Sciatic nerve (tissue), 2 donors: ENCODE measurements around the gene HRC. TPM values are rescaled to one million over a fixed set of nuclear protein-coding genes. Genes with fewer than 3 reads are reported as not detected.
"Not testable (repeated sequence)": the region's sequence is repeated elsewhere in the genome, so short reads cannot be mapped to it uniquely, and the experiment has no call there.

ENCODE experiments used
- ATAC-seq: fragments of 200-7000 bp; cut with Tn5 transposase; one replicate; pipeline ENCODE4 v1.9.1; 2020; ENCODE audit warnings: mild to moderate bottlenecking, moderate library complexity
- DNase-seq: peaks from one replicate; pipeline ENCODE4 v3.0.0-alpha.2; 2020; ENCODE audit warnings: low spot score
- intact Hi-C: fragments of 100-400 bp; cut with DNase I; formaldehyde crosslinking; loops from one replicate; pipeline ENCODE4 v1.14.2; 2022
- total RNA-seq: library from RNA; stranded (reverse); fragmentation: NEBNext Ultra II Directional; extraction: Animal tissue kit (Norgen Biotek cat#: 25700); gene quantifications from one replicate; pipeline ENCODE4 v1.2.1, GENCODE V29; 2021
- donor health status: DM: no; HTN: no; CAD: no.
- donor health status: DM: no; HTN: no; CAD: no.

The HRC gene
- total RNA-seq, 1 donor from 2014 or later: 5.1 TPM

DNA sequence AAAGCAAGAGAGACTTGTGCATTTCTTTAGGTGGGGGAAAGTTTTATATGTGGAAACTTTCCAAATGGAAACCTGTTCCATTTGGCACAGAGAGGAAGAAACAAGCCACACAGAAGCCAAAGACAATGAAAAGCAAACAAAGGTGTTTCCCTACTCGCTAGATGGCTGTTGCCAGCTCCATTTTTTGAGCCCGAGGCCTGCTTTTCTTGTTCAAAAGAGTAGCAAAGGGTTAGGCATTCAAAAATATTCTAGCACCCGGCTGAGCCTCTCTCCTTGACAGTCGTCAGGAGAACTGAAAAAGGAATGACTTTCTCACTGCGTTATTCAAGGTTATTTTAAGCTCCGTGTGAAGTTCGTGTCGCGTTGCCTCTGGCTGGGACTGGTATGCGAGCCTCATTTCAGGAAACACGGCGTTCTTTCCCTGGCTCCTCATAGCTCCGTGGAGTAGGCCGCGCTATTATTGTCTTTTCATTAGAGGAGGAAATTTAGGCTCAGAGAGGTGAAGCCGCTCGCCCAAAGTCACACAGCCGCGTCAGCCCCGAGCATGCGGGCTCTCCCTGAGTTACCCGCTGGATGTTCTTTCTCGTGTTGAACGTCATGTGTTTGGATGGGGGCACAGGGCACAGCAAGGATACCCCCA, 10.0 kb upstream of the HRC start:
- ATAC-seq (no peak), DNase-seq (no peak)
- intact Hi-C loops: no loop called here

DNA sequence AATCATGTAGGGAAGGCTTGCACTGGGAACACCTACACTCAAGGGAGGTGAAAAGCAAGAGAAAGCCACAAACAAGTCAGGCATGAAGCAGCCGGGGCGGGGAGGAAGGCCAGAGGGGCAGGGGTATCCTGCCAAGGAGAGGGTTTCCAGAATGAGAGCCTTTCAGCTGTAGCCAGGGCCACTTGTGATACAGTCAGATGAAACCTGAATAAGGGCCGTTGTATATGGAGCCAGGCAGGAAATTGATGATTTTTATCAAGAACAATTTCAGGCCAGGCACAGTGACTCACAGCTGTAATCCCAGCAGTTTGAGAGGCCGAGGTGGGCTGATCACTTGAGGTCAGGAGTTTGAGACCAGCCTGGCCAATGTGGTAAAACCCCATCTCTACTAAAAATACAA, 6.8 kb upstream of the HRC start:
- no peak for ATAC-seq
- DNase-seq: no peak
- intact Hi-C loops: no loop called here

DNA sequence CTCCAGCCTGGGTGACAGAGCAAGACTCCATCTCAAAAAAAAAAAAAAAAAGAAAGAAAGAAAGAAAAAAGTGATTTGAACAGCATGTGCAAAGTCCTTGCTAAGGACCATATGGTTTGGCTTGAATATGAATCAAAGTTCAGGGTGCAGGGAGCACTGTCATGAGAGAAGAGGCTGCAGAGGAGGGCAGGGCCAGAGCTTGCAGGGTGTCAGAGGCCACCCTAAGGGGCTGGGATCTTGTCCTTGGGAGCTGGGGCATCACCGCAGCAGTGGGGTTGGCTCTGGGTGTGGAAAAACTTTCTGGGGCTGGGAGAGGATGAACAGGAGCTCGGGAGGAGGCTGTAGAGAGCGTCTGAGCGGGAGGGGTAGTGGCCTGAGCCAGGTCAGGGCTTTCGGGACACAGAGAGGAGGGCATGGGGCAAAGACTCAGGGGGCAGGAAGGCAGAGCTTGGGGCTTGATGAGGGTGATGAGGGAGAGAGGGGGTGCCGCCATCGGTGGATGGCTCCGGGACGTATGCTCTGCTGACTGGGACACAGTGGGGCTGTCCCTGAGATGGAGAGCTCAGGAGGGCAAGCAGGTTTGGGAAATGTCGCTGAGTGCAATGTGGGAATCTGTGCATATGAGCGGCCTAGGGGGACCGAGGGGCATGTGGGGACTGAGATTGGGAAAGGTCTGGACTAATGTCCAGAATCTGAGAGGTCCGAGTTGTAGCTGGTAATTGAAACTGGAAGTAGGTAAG, 5.4 kb upstream of the HRC start:
- DNase-seq (no peak), ATAC-seq (no peak)
- intact Hi-C loops: no loop called here

DNA sequence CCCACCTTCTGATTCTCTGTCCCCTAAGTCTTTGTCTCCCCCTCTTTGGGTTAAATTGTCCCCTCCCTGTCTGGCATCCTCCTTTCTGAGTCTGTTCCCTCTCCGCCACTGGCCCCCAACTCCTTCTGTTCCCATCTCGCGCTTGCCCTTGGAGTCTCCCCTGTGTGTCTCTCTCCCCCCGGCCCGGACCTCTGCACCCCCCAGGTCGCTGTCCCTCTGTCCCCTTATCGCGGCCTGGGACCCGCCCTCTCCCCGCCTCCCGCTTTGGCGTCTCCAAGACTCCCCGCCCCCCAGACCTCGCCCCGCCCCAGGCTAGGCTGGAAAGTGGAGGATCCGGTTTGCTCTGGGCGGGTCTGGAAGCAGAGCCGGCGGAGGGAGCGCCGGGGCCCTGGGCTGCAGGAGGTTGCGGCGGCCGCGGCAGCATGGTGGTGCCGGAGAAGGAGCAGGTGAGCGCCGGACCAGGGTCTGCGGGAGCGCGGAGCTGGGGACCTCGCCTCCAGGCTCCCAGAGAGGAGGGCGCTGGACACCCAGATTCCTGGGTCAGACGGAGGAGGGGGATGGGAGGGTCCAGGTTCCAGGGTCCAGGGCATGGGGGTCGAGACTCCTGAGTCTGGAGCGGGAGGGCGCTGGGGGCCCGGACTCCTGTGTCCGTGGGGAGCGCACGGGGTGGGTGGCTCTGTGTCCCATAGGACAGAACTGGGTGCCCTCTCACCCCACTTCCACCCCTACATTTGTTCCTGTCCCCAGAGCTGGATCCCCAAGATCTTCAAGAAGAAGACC, 2.4 kb upstream of the HRC start, which contains the start of gene TRPM4:
TRPM4 (plus strand) TSS at position 348 of the 780 bp plus-strand sequence; CDS start at position 423, 75 bp downstream.
- DNase-seq (peak; percentile 94), ATAC-seq (peak; percentile 96)
- intact Hi-C loops: no loop called here

DNA sequence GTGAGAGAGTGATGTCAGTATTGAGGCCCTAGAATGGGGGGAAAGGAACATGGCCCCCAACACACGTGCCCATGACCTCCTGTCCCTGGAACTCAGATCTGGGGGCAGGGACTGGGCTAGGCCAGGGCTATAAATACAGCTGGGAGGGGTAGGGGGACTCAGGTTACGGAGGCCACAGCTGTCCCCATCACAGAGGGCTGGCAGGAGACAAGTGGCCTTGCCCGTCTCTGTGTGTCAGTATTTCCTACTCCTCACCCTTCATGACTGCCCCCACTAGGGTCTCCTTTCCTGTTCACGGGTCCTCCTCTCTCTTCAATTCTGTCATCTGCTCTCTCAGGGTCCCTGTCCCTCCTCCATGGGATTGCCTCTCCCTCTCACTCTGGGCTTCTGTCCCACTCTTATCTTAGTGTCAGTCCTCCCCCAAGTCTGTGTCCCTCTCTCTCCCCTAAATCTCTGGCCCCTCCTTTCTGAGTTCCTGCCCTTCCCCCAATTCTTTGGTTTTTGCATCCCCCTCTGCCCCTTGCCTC, 687 bp upstream of the HRC start:
- no peak for ATAC-seq
- intact Hi-C loops: no loop called here
- no peak for DNase-seq

DNA sequence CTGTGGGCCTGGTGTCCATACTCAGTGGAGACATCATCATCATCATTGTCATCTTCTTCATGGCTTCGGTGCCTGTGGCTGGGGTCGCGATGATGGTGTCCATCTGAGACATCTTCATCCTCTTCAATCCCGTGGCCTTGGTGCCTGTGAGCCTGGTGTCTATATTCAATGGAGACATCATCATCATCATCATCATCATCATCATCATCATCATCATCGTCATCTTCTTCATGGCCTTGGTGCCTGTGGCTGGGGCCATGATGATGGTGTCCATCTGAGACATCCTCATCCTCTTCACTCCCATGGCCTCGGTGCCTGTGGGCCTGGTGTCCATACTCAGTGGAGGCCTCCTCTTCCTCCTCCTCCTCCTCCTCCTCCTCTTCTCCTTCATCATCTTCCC, 917 bp downstream of the HRC start:
- no peak for ATAC-seq
- no peak for DNase-seq
- intact Hi-C loops: no loop called here

DNA sequence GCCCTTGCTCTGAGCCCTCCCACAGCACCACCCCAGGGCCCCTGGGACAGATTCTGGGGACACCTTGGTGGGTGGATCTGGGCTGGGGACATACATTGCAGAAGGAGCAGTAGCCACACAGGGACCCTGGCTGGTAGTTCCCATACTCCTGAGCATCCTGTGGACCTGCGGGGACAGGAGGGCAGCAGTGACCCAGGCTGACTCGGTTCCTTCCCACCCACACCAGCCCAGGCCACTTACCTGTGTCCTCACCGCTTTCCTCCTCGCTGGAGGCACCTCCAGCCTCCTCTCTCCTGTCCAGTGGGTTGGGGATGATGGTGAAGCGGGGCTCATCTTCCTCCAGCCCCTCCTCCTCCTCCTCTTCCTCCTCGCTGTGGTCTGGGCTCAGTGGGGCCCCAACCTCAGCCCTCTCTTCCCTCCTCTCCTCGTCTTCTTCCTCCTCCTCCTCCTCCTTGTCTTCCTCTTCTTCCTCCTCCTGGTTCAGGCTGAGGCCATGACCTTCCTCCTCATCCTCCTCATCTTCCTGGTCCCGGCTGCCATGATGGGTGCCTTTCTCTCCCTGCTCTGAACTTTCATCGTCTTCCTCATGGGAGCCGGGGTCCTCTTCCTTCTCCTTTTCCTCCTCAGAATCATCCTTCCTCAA, 1.9 kb downstream of the HRC start:
- intact Hi-C loops: no loop called here
- ATAC-seq (no peak), DNase-seq (no peak)

DNA sequence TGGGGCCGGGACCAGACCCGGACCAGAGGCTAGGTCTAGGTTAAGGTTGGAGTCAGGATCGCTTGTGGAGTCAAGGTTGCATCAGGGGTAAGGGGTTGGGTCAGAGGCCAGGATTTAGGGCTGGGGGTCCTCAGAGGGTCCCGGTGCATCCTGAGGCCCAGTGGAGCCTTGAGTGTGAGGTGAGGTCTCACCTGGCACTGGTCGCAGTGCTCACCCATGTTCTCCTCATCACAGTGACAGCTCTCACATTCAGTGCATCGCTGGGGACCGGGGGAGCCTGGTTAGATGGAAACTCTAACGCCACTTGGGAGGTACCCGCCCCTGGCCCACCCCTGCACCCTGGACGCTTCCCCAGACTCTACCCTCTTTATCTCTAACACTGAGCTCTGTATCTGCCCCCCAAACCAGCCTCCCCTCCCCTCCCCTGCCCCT, 3.1 kb downstream of the HRC start:
- DNase-seq: no peak
- ATAC-seq: no peak
- intact Hi-C loops: no loop called here

DNA sequence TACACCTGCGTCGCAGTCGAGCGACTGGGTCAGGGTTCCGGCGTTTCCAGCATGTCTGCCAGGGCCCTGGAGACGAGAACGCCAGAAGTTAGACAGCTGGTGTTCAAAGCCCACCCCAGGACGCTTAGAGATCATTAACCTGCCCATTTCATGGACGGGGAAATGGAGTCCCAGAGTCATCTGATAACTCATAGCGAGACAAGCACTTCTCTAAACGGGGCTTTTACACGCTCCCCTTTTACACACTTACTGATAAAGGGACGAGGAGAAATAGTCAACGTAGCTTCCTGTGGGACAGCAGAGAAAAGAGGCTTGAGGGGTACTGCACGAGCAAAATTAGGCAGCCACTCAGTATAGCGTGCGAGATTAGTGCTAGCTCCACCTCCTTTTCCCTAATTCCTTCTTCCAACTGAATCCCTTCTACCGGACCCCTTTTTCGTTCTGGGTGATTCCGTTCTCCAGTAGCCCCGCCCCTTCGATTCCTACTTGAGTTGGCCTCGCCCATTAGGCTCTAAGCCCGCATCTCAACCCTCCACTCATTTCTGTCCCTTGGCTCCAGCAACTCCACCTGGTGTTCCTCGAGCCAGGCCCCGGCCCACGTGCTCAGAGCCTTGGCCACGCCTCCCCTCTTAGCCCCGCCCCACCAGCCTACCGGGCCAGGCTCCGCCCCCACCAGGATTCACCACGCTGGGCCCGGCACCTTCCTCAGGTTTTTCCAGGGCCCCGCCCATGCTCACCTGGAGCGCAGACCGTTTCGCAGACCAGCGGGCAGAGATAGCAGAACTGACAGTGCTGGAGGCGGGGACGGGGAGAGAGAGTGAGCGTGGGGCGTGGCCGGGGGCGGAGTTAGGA, 3.7 kb downstream of the HRC start:
- DNase-seq (peak; percentile 75), ATAC-seq (no peak)
- intact Hi-C loops: no loop called here

DNA sequence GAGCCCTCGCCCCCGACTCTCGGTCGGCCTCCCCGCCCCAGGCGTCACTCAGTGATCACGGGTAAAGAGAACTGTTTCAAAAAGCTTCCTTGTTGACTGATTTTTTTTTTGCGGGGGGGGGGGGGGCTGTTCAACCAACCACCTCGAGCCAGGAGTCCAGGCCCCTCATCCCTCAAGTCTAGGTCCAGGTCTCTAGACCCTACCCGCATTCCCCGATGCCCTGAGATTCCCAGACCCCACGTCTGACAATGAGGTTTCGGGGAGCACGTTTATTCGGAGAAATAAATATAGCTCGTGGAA, 4.3 kb downstream of the HRC start:
- intact Hi-C loops: no loop called here

DNA sequence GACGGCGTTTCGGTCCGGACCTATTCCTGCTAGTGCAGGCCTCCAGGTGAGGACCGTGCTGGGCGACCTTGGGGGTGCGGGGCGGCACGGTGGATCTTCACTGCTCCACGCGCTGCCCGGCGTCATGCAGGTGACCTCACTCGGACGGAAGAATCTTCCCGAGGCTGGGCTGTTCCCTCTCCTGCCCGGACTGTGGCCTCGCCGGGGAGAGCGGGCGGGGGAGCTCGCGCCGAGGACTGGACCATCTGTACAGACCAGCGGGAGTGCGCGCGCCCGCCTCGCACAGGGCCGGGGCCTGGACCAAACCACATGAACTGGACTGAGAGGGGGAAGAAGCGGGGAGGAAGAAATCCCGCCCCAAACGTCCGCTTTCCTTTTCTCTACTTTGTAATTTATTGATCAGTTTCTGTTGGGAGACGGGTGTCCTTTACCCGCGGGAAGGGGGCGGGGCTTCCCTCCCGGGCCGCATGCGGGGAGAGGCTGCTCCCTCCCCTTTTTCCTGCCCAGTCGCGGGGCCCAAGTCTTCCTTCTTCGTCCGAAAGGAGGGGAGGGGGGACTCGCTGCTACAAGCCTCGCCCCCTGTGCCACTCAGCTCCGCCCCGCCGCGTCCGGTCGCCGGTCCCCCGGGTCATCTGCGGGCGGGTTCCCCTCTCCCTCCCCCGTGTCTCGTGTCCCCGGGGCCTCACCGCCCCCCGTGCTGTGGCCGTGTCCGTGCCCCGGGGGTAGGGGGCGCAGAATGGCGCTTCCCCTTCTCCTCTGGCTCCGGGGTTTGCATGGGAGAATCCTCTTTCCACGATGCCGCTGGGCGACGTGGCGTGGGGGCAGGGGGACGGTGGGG, 4.9 kb downstream of the HRC start:
- ATAC-seq (peak; percentile 82), DNase-seq (peak; percentile 87)
- intact Hi-C loops: no loop called here

More for the DNA sequence above, 4.3 kb downstream of the HRC start:
- DNase-seq (no peak), ATAC-seq (no peak)

DNA sequence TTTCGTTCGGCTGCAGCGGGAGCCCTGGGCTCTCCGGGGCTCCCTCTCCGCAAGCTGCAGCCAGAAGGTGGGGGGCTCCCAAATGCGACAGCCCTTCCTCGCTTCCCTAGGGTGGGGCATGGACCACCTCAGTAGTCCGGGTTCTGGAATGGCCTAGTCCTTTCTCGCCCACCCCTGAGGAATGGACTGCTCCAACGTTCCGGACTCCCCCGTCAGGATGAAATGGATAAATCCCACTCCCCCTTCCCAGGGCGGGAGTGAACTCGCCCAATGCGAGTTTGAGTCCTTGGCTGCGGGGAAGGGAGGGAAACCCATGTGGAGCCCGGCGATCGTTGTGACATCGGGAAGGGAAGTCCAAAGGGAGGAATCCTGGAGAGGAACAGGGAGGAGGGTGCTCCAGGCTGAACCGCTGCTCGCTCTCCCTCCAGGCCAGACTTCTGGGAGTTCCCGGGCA, 5.5 kb downstream of the HRC start:
- ATAC-seq (peak; percentile 69), DNase-seq (peak; percentile 71)
- intact Hi-C loops: loop anchor here (10.0 kb wide), 1 partner anchor 65 kb away; the partner anchor contains the start of gene SNRNP70

DNA sequence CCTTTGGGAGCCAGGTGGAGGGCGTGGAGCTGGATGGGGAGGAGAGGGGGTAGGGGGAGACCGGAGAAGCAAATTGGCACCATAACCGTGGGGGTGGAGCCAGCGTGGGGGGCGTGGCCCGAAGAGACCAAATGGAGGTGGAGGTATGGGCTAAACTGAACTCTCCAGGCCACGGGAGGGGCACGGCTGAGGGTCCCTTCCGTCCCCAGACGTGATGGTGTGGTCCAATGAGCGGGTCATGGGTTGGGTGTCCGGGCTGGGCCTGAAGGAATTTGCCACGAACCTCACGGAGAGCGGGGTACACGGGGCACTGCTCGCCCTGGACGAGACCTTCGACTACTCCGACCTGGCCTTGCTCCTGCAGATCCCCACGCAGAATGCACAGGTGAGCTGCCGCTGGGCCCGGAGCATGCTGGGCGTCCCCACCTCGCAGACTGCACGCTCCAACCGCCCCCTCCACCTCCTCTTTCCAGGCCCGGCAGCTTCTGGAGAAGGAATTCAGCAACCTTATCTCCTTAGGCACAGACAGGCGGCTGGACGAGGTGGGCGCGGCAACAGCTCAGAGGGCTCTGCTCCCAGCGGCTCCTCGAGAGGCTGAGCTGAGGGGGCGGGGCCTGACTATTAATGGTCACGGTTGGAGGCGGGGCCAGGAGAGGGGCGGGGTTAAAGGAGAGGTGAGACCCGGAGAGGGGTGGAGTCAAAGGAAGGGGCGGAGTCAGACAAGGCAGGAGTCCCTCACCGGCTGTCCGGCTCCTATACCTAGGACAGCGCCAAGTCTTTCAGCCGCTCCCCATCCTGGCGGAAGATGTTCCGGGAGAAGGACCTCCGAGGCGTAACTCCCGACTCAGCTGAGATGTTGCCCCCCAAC, 6.2 kb downstream of the HRC start:
- intact Hi-C loops: loop anchor here (10.0 kb wide), 1 partner anchor 64 kb away; the partner anchor contains the start of gene SNRNP70
- ATAC-seq: peak; percentile 89
- peak; percentile 98 for DNase-seq

DNA sequence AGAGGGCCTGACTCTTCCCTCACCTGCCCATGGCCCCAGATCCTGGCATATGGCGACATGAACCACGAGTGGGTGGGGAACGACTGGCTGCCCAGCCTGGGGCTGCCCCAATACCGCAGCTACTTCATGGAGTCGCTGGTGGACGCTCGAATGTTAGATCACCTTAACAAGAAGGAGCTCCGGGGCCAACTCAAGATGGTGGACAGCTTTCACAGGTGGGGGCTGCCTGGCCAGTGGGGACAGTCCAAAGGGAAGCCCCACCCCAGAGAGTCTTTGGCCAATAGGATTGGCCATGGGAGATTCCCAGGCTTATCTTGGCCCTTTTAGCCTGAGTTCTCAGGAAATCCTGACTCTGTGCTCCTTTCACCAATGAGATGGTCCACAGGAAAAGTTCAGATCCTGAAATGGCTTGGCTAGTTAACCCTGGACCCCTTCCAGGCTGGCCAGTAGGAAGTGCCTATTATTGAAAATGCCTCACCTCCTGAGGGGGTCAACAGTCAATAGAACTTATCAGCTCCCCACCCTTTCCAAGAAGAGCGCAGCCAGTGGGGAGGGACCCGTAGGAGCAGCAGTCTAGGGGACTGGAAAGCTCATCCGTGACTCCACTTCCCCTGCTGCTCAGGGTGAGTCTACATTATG, 7.0 kb downstream of the HRC start:
- ATAC-seq: no peak
- intact Hi-C loops: loop anchor here (10.0 kb wide), 1 partner anchor 63 kb away; the partner anchor contains the start of gene SNRNP70
- DNase-seq: no peak

DNA sequence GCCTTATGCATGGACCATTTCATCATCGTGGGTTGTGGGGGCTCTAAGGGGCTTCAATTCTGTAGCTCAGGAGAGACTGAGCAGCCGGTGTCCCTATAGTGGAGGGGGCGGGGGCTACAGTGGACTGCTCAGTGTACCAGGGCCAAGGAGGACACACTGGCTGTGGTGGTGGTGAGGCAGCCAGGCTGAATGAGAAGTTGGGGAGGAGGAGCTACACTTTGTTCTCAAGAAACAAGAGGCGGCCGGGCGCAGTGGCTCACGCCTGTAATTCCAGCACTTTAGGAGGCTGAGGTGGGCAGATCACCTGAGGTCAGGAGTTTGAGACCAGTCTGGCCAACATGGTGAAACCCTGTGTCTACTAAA, 8.8 kb downstream of the HRC start:
- not testable (repeated sequence) for ATAC-seq, DNase-seq
- intact Hi-C loops: loop anchor here (10.0 kb wide), 1 partner anchor 62 kb away; the partner anchor contains the start of gene SNRNP70
